Measurements from ENCODE around the gene SKP2. TPM values are rescaled to one million over a fixed set of nuclear protein-coding genes. Genes with fewer than 3 reads are reported as not detected.
"Not testable (repeated sequence)": the region's sequence is repeated elsewhere in the genome, so short reads cannot be mapped to it uniquely, and the experiment has no call there.

SKP2 gene
- total RNA-seq, 1 donor = 7.6 TPM

DNA sequence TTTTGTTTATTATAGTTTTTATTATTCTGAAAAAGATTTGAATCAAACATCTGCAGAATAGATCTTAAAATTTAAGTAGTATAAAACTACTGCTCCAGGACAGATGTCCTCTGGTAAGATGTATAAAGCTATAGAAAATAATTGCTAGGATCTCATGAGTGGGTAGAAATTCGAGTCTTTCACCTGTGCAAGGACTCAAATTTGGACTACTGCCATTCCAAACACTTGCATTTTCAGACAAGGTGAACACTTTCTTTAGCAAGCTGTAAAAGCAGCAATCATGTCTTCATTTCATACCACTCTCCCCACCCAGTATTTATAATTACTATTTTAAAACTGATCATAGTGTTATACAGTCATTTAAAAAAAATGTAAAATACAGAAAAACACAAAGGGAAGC is 20.7 kb downstream of the SKP2 start:
- no peak overlapping the region for H3K4me3 ChIP-seq (ENCODE audit: low read length)
- no peaks in the 10 kb centered on the region for H3K4me1 ChIP-seq (ENCODE audit: insufficient read depth, low read length)

DNA sequence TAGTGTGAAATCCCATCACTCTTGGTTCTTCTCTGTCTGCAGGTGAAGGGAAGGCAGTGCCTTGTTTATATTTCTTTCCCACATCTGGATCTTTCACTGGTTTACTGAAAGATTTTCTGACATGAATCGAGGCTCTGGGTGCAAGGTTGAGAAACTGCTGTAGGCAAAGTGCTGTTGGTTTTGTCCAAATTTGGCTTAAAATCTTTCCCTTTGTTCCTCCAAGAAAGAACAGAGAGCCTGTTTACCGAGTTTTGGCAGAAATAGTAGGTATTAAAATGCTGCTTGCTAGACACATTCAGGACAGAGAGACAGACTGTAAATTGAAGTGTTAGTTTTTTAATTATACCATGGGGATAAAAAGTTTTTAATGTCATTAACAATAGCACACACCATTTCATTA is 21.5 kb downstream of the SKP2 start:
- no peaks in the 10 kb centered on the region for H3K4me1 ChIP-seq (ENCODE audit: insufficient read depth, low read length)
- H3K27me3 ChIP-seq (ENCODE audit: insufficient read depth, low read length) = no peaks in the 10 kb centered on the region
- no peak overlapping the region for H3K4me3 ChIP-seq (ENCODE audit: low read length)
- no peaks in the 10 kb centered on the region for H3K9me3 ChIP-seq (ENCODE audit: low read depth, low read length)

More for the DNA sequence above, 20.7 kb downstream of the SKP2 start:
- no peaks in the 10 kb centered on the region for H3K27me3 ChIP-seq (ENCODE audit: insufficient read depth, low read length)
- H3K9me3 ChIP-seq (ENCODE audit: low read depth, low read length) = no peaks in the 10 kb centered on the region

DNA sequence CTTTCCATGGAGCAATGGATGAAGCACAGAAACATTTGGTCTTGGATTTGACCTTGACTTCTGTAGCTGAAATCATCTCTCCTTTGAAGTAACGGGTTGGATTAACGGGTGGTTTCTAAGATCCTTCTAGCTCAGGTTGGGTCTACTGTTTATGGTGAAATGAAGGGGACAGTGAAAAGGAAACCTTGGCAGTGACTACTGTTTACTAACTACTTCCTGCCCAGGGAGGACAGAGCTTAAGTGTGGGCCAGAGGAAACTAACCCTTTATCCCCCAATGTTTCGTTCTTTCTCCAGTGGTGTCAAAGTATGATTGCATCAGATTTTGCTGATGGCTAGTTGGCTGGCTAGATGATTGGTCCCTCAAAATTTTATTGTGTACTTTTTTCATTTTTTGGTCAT is 22.2 kb downstream of the SKP2 start:
- Histone ChIP-seq H3K27me3 (ENCODE audit: insufficient read depth, low read length) (no peaks in the 10 kb centered on the region), H3K4me1 (ENCODE audit: insufficient read depth, low read length) (no peaks in the 10 kb centered on the region), H3K4me3 (ENCODE audit: low read length) (no peak overlapping the region), H3K9me3 (ENCODE audit: low read depth, low read length) (no peaks in the 10 kb centered on the region)

DNA sequence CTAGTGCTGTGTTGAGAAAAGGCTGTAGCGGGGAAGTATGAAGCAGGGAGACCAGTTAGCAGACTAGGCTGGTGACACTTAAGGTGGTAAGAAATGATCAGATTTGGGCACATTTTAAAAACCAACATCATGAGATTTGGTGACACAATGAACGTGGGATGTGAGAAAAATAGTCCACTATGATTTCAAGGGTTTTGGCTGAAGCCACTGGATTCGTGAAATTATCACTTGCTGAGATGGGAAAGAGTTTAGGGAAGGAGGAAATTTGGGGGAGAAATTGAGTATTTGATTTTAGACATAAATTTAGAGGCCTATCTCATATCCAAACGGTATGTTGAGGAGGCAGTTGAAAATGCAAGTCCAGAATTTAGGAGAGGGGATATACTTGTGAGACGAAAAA is 23.1 kb downstream of the SKP2 start:
- Histone ChIP-seq H3K4me3 (ENCODE audit: low read length) (no peak overlapping the region), H3K4me1 (ENCODE audit: insufficient read depth, low read length) (no peaks in the 10 kb centered on the region), H3K27me3 (ENCODE audit: insufficient read depth, low read length) (no peaks in the 10 kb centered on the region), H3K9me3 (ENCODE audit: low read depth, low read length) (no peaks in the 10 kb centered on the region)

DNA sequence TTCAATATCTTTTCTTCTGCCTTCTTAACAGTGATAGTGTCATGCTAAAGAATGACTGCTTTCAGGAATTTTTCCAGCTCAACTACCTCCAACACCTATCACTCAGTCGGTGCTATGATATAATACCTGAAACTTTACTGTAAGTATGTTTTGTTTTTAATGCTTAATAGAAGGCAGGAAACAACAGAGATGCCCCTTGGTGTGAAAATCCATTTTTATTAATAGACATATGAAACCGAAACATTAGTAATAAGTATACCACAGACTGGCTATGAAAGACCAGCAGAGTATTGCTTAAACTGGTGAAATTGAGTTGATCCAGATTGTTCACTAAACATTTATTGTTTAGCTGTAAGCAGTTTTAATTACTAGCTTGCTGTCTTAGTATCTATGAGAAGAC is 25.2 kb downstream of the SKP2 start:
- Histone ChIP-seq H3K27me3 (ENCODE audit: insufficient read depth, low read length) (no peaks in the 10 kb centered on the region), H3K4me1 (ENCODE audit: insufficient read depth, low read length) (no peaks in the 10 kb centered on the region)

DNA sequence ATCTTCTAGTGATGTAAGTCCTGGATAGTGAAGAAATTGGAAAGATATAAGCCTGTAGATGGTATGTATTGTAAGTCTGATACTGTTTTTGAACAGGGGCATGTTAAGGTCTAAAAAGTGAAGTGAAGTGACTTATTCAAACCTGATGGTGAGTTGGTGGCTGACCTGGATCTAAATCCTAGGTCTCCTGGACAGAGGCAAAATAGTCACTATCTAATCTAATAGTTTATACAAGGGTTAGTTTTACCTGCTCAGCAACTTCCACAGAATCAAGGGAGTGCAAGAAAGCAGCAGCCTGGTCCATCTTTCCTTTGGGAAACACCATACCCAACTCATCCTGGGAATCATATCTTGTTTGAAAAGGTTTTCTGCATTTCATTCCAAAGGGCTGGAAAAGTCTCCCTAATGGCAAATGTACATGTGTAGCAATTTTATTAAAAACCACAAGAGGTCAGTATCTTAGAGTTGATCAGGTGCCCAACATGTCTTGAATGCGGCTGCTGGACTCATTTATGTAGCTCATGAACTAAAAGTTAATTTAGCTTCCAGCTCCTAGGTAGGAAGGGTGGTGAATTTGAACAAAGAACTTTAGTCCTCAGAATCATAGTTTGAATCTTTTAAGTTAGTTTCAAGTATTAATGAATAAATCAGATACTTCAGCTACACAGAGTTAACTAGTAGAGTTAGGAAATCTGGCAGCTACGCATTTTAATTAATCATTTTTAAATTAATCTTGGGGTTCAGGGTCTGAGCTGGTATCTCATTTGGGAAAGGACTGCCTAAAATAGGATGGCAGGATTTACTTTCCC is 26.0 kb downstream of the SKP2 start:
- no peaks in the 10 kb centered on the region for H3K27me3 ChIP-seq (ENCODE audit: insufficient read depth, low read length)
- no peaks in the 10 kb centered on the region for H3K9me3 ChIP-seq (ENCODE audit: low read depth, low read length)
- no peak overlapping the region for H3K4me3 ChIP-seq (ENCODE audit: low read length)
- H3K4me1 ChIP-seq (ENCODE audit: insufficient read depth, low read length) = no peaks in the 10 kb centered on the region

More for the DNA sequence above, 25.2 kb downstream of the SKP2 start:
- Histone ChIP-seq H3K9me3 (ENCODE audit: low read depth, low read length) (no peaks in the 10 kb centered on the region), H3K4me3 (ENCODE audit: low read length) (no peak overlapping the region)

DNA sequence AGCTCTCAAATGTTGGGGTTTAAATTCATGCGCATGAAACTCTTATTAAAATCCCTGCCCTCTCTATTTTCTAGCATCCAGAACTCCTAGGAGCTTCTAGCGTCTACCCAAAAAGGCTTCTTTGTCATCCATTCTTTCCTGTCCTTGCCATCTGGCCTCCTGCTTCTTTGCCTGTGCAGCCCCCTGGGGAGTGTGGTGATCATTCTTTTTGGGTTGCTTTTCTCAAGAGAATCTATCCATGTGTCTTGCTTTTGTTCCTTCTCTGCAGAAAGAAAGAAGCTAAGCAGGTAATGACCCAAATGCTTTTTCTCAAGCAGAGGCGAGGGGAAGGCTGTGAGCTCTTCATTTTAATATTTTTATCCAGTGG is 26.6 kb downstream of the SKP2 start:
- Histone ChIP-seq H3K27me3 (ENCODE audit: insufficient read depth, low read length) (no peaks in the 10 kb centered on the region), H3K4me3 (ENCODE audit: low read length) (no peak overlapping the region), H3K4me1 (ENCODE audit: insufficient read depth, low read length) (no peaks in the 10 kb centered on the region)

DNA sequence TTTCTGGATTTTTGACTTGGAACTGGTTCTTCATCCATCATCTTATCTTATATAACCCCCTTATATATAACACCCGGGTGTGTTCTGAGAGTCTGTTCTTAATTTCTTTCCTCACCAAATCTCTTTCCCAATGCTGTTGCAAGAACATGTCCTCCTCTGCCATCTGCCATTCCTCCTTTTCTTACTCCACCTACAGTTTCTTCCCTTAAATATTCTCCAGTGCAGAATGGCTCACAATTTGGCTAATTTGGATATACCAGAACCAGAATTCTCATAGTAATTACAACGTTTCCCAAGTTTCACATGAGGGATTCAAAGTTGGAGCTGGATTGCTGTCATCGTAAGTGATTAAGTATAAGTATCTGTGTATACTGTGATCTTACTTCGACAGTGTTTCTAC is 28.0 kb downstream of the SKP2 start:
- Histone ChIP-seq H3K4me3 (ENCODE audit: low read length) (no peak overlapping the region), H3K9me3 (ENCODE audit: low read depth, low read length) (no peaks in the 10 kb centered on the region), H3K4me1 (ENCODE audit: insufficient read depth, low read length) (no peaks in the 10 kb centered on the region), H3K27me3 (ENCODE audit: insufficient read depth, low read length) (no peaks in the 10 kb centered on the region)

More for the DNA sequence above, 26.6 kb downstream of the SKP2 start:
- no peaks in the 10 kb centered on the region for H3K9me3 ChIP-seq (ENCODE audit: low read depth, low read length)

DNA sequence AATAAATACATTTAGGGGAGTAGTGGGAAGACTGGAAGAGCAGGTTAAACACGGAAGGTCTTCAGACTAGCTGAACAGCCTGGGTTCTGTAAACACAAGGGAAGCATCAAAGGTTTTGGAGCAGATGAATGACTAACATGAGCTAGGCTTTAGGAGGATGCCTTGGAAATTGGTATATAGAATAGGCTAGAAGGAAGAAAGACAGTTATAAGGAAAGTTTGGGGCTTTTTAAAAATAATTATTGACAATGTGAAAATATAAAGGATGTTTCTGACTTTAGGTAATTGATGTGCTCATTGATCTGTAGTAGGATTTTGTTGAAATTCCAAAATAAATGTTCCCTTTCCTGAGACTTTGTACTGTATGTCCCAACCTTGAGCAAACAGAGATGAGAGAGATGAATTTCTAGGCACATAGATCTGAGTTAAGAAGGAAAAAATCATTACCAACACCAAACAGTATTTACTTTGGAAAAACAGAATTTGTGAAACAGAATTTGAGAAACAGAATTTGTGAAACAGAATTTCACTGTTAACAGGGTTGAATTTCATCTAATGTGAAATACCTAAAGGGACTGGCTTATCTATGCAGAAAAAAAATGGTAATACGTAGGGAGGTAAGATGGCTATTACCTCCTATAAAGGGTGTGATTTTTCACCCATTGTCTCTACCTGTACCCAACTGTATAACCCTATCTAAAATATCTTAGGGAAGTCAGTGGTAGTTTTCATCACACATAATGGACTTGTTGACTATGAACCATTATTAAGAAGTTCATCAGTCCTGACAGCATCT is 28.8 kb downstream of the SKP2 start:
- no peak overlapping the region for H3K4me3 ChIP-seq (ENCODE audit: low read length)
- H3K9me3 ChIP-seq (ENCODE audit: low read depth, low read length) = no peaks in the 10 kb centered on the region
- no peaks in the 10 kb centered on the region for H3K27me3 ChIP-seq (ENCODE audit: insufficient read depth, low read length)
- H3K4me1 ChIP-seq (ENCODE audit: insufficient read depth, low read length) = no peaks in the 10 kb centered on the region

DNA sequence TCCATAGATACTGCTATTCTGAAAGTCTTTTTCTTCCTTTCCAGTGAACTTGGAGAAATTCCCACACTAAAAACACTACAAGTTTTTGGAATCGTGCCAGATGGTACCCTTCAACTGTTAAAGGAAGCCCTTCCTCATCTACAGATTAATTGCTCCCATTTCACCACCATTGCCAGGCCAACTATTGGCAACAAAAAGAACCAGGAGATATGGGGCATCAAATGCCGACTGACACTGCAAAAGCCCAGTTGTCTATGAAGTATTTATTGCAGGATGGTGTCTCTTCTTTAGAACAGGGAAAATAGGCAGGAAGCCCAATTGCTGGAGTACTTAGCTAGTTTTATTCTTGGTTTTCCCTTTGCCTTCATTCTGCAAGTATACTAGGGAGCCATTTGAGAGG is 29.9 kb downstream of the SKP2 start:
- no peaks in the 10 kb centered on the region for H3K4me1 ChIP-seq (ENCODE audit: insufficient read depth, low read length)
- no peak overlapping the region for H3K4me3 ChIP-seq (ENCODE audit: low read length)
- H3K9me3 ChIP-seq (ENCODE audit: low read depth, low read length) = no peaks in the 10 kb centered on the region
- H3K27me3 ChIP-seq (ENCODE audit: insufficient read depth, low read length) = no peaks in the 10 kb centered on the region

DNA sequence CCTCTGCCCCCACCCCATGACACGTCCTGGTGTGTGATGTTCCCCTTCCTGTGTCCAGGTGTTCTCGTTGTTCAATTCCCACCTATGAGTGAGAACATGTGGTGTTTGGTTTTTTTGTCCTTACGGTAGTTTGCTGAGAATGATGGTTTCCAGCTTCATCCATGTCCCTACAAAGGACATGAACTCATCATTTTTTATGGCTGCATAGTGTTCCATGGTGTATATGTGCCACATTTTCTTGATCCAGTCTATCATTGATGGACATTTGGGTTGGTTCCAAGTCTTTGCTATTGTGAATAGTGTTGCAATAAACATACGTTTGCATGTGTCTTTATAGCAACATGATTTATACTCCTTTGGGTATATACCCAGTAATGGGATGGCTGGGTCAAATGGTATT is 32.5 kb downstream of the SKP2 start:
- H3K4me3 ChIP-seq (ENCODE audit: low read length); H3K4me1 ChIP-seq (ENCODE audit: insufficient read depth, low read length); H3K27me3 ChIP-seq (ENCODE audit: insufficient read depth, low read length); H3K9me3 ChIP-seq (ENCODE audit: low read depth, low read length): not testable (repeated sequence)

DNA sequence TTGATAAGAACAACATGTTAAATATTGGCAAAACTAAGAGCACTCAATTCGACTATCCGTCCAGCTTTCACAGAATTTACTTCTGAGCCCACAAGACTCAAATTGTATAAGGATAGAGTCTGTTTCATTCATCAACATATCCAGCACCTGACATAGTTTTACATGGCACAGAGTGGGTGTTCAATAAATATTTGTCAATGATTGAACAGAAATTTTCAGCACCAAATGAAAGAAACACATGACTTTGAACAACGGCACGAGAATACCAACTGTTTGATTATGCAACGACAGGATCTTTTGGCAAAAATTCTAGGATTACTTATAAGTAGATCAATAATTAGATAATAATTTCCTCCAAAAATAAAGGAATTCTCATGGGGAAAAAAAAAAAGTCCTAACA is 41.8 kb downstream of the SKP2 start:
- Histone ChIP-seq H3K9me3 (ENCODE audit: low read depth, low read length) (no peaks in the 10 kb centered on the region), H3K4me1 (ENCODE audit: insufficient read depth, low read length) (no peaks in the 10 kb centered on the region), H3K4me3 (ENCODE audit: low read length) (no peak overlapping the region), H3K27me3 (ENCODE audit: insufficient read depth, low read length) (no peaks in the 10 kb centered on the region)

DNA sequence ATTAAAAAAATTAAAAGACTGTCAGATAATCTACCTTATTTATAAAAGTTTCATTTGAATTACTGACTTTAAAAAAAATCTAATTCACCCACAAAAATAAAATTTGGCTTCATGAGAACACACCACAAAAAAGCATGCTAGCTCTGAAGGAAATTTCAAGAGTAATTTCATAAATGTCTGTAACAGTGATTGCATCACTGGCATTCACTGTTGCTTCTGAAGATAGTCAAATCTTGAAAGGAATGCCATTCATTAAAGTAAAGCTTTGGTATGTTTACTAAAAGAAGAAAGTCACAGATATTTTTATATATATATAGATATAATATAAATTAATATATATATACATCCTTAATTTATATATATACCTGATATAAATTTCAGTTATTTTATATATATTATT is 46.4 kb downstream of the SKP2 start:
- Histone ChIP-seq H3K4me1 (ENCODE audit: insufficient read depth, low read length) (no peaks in the 10 kb centered on the region), H3K4me3 (ENCODE audit: low read length) (no peak overlapping the region), H3K9me3 (ENCODE audit: low read depth, low read length) (no peaks in the 10 kb centered on the region), H3K27me3 (ENCODE audit: insufficient read depth, low read length) (no peaks in the 10 kb centered on the region)

DNA sequence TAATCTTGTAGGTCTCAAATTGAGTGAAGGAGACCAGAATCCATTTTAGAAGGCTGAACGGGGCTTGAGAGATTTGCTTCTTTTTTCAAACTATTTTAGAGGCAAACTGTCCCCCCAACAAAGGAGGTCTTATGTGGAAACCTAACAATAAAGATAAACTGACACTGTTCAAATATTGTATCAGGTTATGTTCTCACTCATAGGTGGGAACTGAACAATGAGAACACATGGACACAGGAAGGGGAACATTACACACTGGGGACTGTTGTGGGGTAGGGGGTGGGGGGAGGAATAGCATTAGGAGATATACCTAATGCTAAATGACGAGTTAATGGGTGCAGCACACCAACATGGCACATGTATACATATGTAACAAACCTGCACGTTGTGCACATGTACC is 46.9 kb downstream of the SKP2 start:
- H3K4me3 ChIP-seq (ENCODE audit: low read length); H3K27me3 ChIP-seq (ENCODE audit: insufficient read depth, low read length); H3K9me3 ChIP-seq (ENCODE audit: low read depth, low read length); H3K4me1 ChIP-seq (ENCODE audit: insufficient read depth, low read length): not testable (repeated sequence)

DNA sequence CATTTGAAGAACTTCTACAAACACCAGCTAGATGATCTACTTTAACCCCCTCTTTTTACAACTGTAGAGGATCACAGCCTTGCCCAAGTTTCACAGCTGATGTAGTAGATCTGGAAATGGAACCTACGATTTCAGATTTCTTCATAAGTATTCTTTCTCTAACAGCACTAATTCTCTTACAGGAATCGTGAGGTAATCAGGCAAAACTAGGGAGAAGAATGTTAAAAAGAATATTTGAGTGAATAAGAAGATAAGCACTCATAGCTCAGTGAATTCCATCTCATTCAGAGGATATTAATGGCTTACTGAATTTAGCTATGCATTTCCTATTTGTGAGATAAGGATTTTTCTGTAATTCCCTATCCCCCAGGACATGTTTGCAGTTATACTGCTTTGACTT is 47.7 kb downstream of the SKP2 start:
- no peaks in the 10 kb centered on the region for H3K27me3 ChIP-seq (ENCODE audit: insufficient read depth, low read length)
- no peak overlapping the region for H3K4me3 ChIP-seq (ENCODE audit: low read length)

DNA sequence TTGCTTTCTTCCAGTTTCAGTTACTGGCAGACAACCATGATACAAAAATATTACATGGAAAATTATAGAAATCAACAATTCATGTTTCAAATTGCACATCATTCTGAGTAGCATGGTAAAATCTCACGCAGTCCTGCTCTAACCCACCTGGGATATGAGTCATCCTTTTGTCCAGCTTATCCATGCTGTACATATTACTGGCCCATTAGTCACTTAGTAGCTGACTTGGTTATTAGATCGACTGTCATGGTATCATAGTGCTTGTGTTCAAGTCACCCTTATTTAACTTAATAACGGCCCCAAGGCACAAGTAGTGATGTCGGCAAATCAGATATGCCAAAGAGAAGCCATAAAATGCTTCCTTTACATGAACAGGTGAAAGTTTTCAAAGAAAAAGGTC is 48.6 kb downstream of the SKP2 start:
- Histone ChIP-seq H3K9me3 (ENCODE audit: low read depth, low read length) (no peaks in the 10 kb centered on the region), H3K4me1 (ENCODE audit: insufficient read depth, low read length) (no peaks in the 10 kb centered on the region), H3K4me3 (ENCODE audit: low read length) (no peak overlapping the region), H3K27me3 (ENCODE audit: insufficient read depth, low read length) (no peaks in the 10 kb centered on the region)

More for the DNA sequence above, 47.7 kb downstream of the SKP2 start:
- Histone ChIP-seq H3K4me1 (ENCODE audit: insufficient read depth, low read length) (no peaks in the 10 kb centered on the region), H3K9me3 (ENCODE audit: low read depth, low read length) (no peaks in the 10 kb centered on the region)

Measured in mononuclear cell (primary cell).